GM21786 (cell line): ENCODE measurements around the gene PAQR4.

Source experiments
- ATAC-seq: cut with Tn5 transposase; IDR thresholded peaks from one replicate; pipeline ENCODE4 v1.9.1; 2021; ENCODE audit not compliant: unreplicated experiment

Gene PAQR4

DNA sequence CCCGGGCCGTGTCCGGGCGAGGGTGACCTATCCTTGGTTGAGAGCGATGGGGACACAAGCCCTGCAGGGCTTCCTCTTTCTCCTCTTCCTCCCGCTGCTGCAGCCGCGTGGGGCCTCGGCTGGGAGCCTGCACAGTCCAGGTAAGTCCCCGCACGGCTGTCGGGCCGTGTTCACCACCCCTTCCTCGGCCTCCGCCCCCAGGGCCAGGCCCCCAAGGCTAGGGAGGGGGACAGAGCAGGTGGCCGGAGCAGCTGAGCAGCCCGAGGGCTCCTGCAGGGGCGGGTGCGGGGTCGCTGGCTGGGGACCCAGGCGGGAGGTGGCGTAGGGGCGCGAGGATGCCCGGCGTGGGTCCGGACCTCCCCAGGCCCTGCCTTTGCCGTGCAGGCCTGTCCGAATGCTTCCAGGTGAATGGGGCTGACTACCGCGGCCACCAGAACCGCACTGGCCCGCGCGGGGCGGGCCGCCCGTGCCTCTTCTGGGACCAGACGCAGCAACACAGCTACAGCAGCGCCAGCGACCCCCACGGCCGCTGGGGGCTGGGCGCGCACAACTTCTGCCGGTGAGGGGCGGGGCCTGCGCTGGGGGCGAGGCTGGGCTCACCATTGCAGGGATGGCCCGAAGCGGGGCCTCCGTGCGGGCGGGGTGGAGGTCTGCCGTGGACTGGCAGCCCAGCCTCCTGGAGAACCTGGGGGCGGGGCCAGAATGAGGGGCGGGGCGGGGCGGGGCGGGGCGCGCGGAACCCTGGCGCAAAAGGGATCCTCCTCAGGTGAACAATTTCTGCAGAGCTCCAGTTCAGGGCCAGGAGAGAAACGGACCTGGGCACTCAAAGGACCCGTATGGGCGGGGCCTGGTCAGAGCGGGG lies 4.4 kb upstream of the PAQR4 start:
- ATAC-seq = no peak

DNA sequence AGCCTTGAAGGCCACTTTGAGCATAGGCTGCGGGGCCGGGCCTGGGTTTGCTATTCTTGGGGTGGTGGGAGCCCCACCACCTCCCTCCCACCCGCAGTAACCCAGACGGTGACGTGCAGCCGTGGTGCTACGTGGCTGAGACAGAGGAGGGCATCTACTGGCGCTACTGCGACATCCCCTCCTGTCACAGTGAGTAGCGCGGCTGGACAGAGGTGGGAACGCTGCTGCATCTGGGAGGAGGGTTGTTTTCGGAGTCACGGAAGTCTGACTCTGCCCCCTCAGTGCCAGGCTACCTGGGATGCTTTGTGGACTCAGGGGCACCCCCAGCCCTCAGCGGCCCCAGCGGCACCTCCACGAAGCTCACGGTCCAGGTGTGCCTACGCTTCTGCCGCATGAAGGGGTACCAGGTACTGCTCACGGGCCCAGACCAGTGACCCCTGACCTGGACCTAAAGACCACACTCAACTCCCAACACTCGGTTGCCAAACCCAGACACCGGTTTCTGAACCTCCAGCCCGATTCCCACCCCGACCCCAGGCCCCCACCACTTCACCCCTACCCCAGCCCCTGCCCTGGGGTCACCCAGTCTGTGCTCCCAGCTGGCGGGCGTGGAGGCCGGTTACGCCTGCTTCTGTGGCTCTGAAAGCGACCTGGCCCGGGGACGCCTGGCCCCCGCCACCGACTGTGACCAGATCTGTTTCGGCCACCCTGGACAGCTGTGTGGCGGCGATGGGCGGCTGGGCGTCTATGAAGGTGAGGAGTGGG lies 2.9 kb upstream of the PAQR4 start:
- ATAC-seq = no peak

DNA sequence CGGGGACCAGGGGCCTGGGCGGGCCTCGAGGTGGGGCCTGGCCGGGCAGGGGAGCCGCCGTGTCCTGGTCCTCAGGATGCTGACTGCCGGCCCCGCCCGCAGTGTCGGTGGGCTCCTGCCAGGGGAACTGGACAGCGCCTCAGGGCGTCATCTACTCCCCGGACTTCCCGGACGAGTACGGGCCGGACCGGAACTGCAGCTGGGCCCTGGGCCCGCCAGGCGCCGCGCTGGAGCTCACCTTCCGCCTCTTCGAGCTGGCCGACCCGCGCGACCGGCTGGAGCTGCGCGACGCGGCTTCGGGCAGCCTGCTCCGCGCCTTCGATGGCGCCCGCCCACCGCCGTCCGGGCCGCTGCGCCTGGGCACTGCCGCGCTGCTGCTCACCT lies 2.3 kb upstream of the PAQR4 start:
- no peak for ATAC-seq

DNA sequence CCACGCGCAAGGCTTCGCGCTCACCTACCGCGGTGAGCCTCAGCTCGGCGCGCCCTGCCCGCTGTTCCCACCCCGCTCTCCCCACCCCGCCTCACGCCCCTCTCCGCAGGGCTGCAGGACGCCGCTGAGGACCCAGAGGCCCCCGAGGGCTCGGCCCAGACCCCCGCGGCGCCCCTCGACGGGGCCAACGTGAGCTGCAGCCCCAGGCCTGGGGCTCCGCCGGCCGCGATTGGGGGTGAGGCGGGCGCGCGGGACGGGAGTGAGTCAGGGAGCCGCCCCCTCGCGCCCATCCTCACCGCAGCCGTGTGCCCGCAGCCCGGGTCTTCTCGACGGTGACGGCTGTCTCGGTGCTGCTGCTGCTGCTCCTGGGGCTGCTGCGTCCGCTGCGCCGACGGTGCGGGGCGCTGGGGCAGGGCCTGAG lies 1.9 kb upstream of the PAQR4 start:
- no peak for ATAC-seq

DNA sequence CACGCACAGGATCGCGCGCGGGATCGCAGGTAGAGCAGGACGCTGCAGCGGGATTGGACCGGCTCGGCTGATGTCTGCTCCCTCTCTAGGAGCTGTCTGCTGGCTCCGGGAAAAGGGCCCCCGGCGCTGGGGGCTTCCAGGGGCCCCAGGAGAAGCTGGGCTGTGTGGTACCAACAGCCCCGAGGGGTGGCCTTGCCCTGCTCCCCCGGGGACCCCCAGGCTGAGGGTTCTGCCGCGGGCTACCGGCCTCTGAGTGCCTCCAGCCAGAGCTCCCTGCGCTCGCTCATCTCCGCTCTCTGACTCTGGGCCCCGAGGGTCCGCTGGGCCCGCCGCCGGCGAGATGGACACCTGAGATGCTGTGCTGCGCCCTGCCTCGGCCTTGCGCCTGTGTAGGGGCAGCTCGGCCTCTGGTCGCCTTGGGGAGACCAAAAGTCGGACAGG lies 1.4 kb upstream of the PAQR4 start:
- ATAC-seq = no peak

DNA sequence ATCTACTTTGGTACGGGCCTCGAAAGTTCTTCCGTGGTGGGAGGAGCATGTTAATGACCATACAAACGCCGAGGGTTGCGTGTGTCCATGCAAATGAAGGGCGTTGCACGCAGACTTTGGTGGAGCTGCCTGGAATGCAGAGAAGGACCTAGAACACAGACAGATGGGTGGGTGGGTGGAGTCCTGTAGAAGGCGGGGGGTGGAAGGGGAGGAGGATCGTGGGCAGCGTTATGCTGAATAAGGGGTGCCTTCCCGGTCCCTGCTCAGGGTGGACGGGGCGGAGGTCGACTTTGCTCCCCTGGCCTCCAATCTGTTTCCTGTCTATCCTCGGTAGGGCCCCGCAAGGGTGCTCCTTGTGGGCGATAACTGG lies 795 bp upstream of the PAQR4 start:
- no peak for ATAC-seq

DNA sequence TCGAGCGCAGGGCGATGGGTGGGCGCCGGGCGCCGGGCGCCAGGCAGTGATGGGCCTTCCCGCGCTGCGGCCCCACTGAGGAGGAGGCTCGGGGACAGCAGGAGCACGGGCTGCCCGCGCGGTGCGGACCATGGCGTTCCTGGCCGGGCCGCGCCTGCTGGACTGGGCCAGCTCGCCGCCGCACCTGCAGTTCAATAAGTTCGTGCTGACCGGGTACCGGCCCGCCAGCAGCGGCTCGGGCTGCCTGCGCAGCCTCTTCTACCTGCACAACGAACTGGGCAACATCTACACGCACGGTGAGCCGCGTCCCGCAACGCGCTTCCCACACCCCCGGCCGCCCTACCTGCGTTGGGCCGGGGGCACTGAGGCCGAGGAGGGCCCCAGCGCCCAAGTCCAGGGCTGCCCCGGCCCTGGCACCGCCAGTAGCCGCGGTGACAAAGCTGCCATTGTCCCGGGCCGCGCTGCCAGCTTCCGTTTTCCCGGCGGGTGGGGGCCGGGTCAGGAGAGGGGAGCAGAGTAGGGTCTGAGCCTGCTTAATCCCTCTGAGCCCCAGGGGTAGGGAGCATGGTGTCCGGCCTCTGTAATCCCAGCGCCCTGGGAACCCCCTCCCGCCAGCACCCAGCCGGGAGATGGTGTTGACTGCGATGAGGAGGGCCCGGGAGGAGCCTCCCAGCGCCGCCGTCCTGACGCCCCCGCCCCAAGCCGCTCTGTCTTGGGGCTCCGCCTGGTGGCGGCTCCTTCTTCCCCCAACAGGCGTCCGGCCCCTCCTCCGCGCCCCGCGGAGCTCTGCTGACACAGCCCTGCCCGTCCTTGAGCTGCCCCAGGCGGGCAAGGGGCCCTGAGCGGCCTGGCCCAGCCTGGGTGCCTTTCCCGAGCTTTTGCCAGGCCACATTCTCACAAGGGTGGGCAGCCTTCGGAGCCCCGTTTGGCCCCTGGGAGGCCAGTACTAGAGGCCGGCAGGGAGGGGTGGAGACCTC lies 685 bp downstream of the PAQR4 start:
- ATAC-seq = no peak

DNA sequence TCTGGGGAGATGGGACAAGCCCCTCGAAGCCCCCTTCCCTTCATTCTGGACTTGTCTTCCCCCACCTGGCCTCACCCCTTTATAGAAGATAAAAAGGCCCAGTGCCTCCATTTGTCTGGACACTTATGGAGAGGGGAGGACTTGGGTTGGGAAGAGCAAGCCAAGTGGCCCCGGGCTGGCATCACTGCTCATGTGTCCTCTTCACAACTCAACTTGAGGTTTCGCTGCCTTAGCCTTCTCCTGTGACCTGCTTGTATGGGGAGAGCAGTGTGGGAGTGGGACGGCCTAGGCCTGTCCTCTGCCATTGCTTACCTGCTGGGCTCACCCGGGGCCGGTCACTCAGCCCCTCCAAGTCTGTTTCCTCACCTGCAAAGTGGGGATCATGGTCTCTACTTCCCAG lies 1.4 kb downstream of the PAQR4 start:
- no peak for ATAC-seq

DNA sequence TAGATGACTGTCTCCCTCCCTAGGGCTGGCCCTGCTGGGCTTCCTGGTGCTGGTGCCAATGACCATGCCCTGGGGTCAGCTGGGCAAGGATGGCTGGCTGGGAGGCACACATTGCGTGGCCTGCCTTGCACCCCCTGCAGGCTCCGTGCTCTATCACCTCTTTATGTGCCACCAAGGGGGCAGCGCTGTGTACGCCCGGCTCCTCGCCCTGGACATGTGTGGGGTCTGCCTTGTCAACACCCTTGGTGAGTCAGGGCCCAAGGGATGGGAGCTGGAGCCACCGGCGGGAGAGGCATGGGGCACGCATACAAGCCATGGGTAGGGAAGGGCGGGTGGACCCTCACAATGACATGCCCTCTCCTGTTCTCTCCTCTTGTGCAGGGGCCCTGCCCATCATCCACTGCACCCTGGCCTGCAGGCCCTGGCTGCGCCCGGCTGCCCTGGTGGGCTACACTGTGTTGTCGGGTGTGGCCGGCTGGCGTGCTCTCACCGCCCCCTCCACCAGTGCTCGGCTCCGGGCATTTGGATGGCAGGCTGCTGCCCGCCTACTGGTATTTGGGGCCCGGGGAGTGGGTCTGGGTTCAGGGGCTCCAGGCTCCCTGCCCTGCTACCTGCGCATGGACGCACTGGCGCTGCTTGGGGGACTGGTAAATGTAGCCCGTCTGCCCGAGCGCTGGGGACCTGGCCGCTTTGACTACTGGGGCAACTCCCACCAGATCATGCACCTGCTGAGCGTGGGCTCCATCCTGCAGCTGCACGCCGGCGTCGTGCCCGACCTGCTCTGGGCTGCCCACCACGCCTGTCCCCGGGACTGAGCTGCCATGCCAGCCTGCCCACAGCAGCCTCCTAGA lies 2.2 kb downstream of the PAQR4 start:
- no peak for ATAC-seq

DNA sequence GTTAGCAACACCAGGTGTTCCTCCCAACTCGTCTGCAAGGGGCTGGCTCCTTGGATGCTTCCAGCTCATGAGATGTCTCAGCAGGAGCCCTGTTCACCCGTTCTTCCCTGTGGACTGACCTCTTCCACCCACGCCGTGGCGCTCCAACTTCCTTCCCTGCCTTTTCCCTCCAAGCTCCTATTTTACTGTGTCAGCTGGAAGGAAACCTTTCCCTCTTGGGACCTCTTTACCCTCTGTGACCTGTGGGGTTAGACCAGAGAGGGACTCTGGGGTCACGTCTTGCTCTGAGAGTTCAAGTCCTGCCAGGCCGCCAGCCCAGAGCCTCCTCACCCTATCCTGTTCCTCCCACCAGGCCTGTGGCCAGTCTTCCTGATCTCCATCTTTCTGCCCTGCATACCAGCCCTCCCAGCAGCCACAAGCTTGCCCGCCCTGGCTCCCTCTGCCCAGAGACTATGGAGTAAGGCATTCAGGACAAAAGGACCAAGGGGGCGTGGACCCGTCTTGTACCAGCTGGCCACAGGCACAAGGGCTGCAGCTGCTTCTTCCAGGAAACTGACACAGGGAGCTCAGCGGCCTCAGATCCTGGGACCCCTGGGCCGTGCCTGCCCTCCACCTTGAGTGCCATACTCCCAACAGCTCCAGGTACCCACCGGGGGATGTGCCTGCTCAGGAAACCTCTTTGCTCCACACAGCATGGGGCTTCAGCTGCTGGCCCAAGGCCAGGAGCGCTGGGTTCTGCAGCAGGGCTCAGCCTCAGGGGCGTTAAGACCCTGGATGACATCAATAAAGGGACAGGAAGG lies 3.0 kb downstream of the PAQR4 start:
- no peak for ATAC-seq

DNA sequence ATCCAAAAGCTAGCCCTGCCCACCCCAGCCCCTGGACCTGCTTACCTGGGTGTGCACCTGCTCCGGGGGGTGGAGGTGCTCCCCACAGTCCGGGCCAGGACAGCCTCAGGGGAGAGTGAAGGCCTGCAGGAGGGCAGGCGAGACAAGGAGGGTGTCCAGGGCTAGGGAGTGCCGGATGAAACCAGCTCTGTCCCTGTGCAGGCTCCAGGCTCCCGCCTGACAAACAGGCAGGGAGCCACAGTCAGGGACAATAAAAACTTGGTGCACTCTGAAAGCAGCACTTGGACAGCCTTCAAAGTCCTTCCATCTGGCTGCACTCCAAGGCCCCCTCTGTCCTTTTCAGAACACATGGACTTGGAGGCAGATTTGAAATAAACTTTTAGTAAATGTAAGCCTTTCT lies 3.9 kb downstream of the PAQR4 start:
- no peak for ATAC-seq

DNA sequence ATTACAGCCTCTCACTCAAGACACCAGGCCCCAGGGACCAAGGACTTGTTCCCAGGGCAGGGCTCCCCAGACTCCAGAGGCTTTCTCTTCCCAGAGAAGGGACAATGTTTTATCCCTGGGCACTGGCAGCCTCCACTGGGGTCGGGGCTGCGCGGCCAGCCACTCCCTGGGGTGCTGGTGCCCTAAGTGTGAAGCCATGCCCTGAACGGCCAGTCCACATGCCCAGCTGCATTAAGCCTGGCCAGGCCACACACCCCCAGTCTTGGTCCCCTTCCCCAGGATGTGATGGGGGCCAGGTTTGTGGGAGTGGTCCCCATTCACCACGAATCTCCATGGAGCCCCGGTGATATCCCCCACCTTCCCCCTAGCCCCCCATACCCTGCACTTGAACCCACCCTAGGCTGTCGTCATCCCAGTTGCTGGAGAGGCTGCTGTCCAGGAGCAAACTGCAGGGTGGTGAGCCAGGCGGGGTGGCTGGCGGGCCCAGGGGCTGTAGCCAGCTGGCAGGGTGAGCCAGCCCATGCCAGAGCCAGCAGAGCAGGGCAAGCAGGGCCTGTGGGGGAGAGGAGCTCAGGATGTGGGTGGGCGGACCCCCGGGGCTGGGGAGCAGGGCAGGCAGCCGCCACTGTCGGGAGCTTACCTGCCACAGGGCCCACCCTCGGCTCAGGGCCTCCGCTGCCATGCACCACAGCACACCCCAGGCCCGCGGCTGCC lies 4.6 kb downstream of the PAQR4 start:
- no peak for ATAC-seq

DNA sequence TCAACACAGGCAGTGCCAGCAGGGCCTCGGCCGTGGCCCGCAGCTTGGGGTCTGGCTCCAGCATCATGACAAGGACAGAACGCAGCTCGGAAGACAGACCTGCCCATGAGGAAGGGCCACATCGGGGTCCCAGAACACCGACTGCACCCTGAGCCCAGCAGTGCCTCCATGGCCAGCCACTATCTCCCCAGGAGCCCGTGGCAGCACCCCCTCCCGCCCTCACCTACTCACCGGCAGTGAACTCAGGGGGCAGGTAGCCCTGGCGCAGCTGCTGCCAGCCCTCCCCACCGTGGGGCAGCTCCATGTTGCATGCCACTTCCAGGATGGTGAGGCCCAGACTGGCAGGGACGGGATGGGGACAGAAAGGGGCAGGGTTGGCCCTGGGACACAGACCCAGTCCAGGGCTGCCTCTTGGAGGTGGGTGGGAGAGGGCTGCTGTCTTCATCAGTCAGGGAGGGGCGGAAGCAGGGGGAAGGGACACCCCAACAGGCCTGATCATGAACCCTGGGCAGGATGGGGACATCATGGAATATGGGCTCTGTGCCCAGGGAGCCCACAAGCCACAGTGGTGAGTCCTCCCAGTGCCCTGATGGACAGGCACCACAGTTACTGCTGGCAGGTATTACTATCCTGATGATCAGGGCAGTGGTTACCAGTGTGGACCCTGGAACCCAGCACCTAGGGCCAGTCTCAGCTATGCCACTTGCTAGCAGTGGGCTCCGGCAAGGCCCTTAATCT lies 5.3 kb downstream of the PAQR4 start:
- ATAC-seq = no peak

DNA sequence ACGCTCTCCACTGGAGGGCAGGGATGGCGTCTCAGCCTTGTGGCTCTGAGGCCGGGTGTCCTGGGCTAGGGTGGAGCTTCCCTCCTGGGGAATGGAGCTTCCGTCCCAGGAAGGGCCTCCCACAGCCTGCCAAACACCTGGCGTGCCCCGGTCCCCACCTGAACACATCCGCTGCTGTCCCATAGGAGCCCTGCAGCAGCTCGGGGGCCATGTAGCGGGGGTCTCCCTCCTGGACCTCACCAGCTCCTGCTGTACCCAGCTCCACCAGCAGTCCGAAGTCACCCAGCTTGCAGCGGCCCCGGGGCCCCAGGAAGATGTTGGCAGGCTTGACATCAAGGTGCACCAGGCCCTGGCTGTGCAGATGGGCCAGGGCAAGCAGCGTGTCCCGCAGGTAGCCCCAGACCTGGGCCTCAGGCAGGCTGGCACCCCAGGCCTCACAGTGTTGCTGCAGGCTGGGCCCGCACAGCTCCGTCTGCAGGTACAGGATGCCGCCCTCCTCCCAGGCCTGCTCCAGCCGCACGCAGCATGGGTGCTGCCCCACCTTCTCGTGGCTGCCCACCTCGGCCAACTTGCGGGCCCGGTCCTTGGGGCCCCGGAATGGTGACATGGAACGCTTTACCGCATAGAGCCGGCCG lies 6.1 kb downstream of the PAQR4 start:
- no peak for ATAC-seq

DNA sequence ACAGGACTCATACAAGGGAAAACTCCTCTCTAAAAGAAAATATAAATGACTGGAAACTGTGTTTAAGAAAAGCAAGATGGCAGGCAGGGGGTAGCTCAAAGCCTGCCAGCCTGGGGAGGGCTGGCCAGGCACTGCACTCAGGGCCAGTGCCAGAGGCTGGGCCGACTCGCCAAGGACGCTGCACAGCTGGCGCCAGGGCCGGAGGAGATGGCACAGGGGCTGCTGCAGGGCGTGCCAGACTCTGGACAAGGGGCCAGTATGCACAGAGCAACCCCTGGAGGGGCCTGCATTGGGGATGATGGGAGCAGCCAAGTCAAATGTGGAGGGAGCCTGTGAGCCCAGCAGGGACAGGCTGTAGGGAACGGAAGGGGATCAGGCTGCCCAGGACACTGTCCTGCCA lies 7.1 kb downstream of the PAQR4 start:
- no peak for ATAC-seq

DNA sequence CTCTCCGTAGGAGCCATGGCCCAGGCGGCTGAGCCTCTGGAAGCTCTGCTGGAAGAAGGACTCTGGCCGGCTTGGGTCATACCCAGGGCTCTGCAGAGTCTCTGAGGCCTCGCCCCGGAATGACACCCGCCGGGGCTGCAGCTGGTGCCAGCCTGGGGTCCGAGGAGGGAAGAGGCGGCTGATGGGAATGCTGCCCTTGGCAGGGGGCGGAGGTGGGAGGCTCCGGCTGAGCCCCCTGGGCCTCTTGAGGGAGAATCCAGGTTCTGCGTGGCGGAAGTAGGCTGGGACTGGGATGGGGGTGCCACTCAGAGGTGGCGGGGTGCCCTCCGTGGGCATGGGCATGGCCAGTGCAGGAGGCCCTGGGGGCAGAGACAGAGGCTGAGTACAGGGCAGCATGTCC lies 7.5 kb downstream of the PAQR4 start:
- ATAC-seq = no peak

DNA sequence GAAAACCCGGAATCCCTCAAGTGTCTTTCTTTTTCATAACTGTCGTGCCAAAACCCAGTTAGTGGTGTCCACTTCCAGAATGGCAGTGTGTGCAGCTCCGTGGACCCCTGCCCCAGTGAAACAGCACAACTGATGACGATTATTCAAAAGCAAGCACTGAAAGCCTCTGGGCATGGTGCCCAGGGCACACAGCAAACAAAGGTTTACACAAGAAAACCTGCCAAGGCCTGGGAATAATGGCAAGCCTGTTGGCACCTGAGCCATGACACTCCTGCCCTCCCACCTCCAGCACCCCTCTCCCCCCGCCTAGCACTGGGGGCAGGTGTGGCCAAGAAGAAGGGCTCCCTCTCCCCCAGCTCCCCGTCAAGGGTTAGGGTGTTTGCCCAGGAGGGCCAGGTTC lies 8.3 kb downstream of the PAQR4 start:
- no peak for ATAC-seq
